GM12874 (cell line): ENCODE measurements around the gene PADI6.

ENCODE experiments used
- CTCF ChIP-seq: IDR thresholded peaks from 2 replicates; pipeline ENCODE4 v1.5.1; 2011; ENCODE audit warnings: low read depth, mild to moderate bottlenecking, control low read depth, low read length, moderate library complexity; ENCODE audit not compliant: insufficient read depth

The PADI6 gene

GRCh38 chr1:17372955-17373354 is 959 bp downstream of the PADI6 start:
- no peak for TF ChIP-seq CTCF

GRCh38 chr1:17375651-17376050 is 3.7 kb downstream of the PADI6 start:
- no peak for TF ChIP-seq CTCF

- TF ChIP-seq CTCF: no peak
Measured at GRCh38 chr1:17377325-17377953, 5.4 kb downstream of the PADI6 start.

- TF ChIP-seq CTCF: no peak
Measured at GRCh38 chr1:17381161-17381560, 9.2 kb downstream of the PADI6 start.

- no peak for TF ChIP-seq CTCF
Measured at GRCh38 chr1:17392199-17392740, 20.3 kb downstream of the PADI6 start.

GRCh38 chr1:17393230-17393629 is 21.2 kb downstream of the PADI6 start:
- no peak for TF ChIP-seq CTCF

GRCh38 chr1:17397910-17398695 is 26.1 kb downstream of the PADI6 start:
- TF ChIP-seq CTCF: no peak
